K562 (cell line): ENCODE data around the gene SLCO6A1. TPM values are rescaled to one million over a fixed set of nuclear protein-coding genes. Genes with fewer than 3 reads are reported as not detected.

Source experiments
- ATAC-seq: fragments of 200-7000 bp; cut with Tn5 transposase; 3 replicates; pipeline ENCODE4 v1.9.1; 2020; ENCODE audit warnings: moderate library complexity
- BruUV-seq: library from RNA; stranded (reverse); fragments of 400-500 nt; replicated peaks from 2 replicates; lab custom pipeline; 2021; lab: Mats Ljungman, UMichigan
- CTCF ChIA-PET: fragments of 300-600 bp; formaldehyde crosslinking; extraction: SDS; loops from one replicate; lab custom pipeline; 2021; ENCODE audit warnings: low intra/inter-chr PET ratio; lab: Yijun Ruan, JAX
- POLR2A ChIA-PET: fragments of 300-600, 350-650 bp; sonication (Branson Sonifier 250); formaldehyde crosslinking; extraction: SDS; loops from one replicate; lab custom pipeline; 2021; ENCODE audit warnings: antibody characterized with exemption, inconsistent platforms; lab: Yijun Ruan, JAX
- DNase-seq, 4 experiments: peaks; one replicate each; pipeline versions ENCODE4 v3.0.0 to v3.0.0-alpha.2; 2011 to 2018; ENCODE audit warnings: low spot score in 3 of 4, mixed read lengths in 3 of 4; ENCODE audit errors: extremely low read depth in 1 of 4
- FAIRE-seq: peaks from 2 replicates; lab custom pipeline; 2011; peaks lifted over from hg19 to GRCh38; lab: Jason Lieb, UNC
- H2AFZ ChIP-seq: 2 replicates; pipeline ENCODE4 v1.6.0; 2011; ENCODE audit warnings: low read depth, low read length, control low read depth, inconsistent platforms
- H3K27ac ChIP-seq: fragments of 200-600 bp; 3 replicates; pipeline ENCODE4 v1.8.0; 2011; ENCODE audit warnings: low read depth, mild to moderate bottlenecking, control low read depth, inconsistent platforms, low read length, moderate library complexity, mixed read lengths; ENCODE audit errors: extremely low read depth
- H3K27me3 ChIP-seq, 2 experiments: fragments of 300-600 bp in 1 of 2; 2 replicates in 1 of 2; 3 replicates in 1 of 2; pipeline versions ENCODE4 v1.6.0 to v1.8.0; 2011; ENCODE audit warnings: inconsistent platforms in 2 of 2, low read length in 2 of 2, mild to moderate bottlenecking in 1 of 2, mixed read lengths in 1 of 2, moderate library complexity in 1 of 2; ENCODE audit not compliant: control insufficient read depth in 2 of 2, insufficient read depth in 2 of 2
- H3K36me3 ChIP-seq: fragments of 300-600 bp; 3 replicates; pipeline ENCODE4 v1.8.0; 2011; ENCODE audit warnings: mild to moderate bottlenecking, low read length, inconsistent platforms; ENCODE audit not compliant: control insufficient read depth, insufficient read depth
- H3K4me1 ChIP-seq, 2 experiments: fragments of 200-600 bp in 1 of 2; replicated peaks in 1 of 2; 2 replicates in 1 of 2; 3 replicates in 1 of 2; pipeline versions ENCODE4 v1.5.1 to v1.8.0; 2011; ENCODE audit warnings: inconsistent platforms in 2 of 2, low read length in 2 of 2, mild to moderate bottlenecking in 1 of 2, mixed read lengths in 1 of 2, moderate library complexity in 1 of 2; ENCODE audit not compliant: control insufficient read depth in 2 of 2, insufficient read depth in 2 of 2
- H3K4me2 ChIP-seq: 2 replicates; pipeline ENCODE4 v1.6.1; 2011; ENCODE audit warnings: low read length, control low read depth, inconsistent platforms, mixed read lengths; ENCODE audit not compliant: insufficient read depth
- H3K4me3 ChIP-seq: fragments of 200-600 bp; sonication (generic), shearing (Covaris generic); 2 replicates; pipeline ENCODE4 v1.5.1; 2016; ENCODE audit warnings: control low read depth, inconsistent platforms
- H3K79me2 ChIP-seq: fragments of 200-600 bp; 3 replicates; pipeline ENCODE4 v1.8.0; 2011; ENCODE audit warnings: low read length, inconsistent platforms; ENCODE audit not compliant: control insufficient read depth, insufficient read depth
- H3K9ac ChIP-seq, 2 experiments: 2 replicates each; pipeline versions ENCODE4 v1.6.0 to v1.6.1; 2011; ENCODE audit warnings: low read depth in 2 of 2, low read length in 2 of 2, control low read depth in 1 of 2, inconsistent platforms in 1 of 2, mild to moderate bottlenecking in 1 of 2, mixed read lengths in 1 of 2; ENCODE audit not compliant: insufficient read depth in 1 of 2
- H3K9me1 ChIP-seq: one replicate; pipeline ENCODE4 v1.6.0; 2011; ENCODE audit warnings: inconsistent platforms, mild to moderate bottlenecking, low read length, moderate library complexity; ENCODE audit not compliant: control insufficient read depth, insufficient read depth
- H3K9me3 ChIP-seq: replicated peaks from 2 replicates; pipeline ENCODE4 v1.5.1; 2011; ENCODE audit warnings: low read depth, low read length, inconsistent platforms; ENCODE audit not compliant: control insufficient read depth, insufficient read depth
- H4K20me1 ChIP-seq: replicated peaks from 2 replicates; pipeline ENCODE4 v1.6.1; 2011; ENCODE audit warnings: low read length, inconsistent platforms, mixed read lengths; ENCODE audit not compliant: control insufficient read depth, insufficient read depth
- ATF7 ChIP-seq: fragments of 450-650 bp; IDR thresholded peaks from 2 replicates; pipeline ENCODE4 v1.7.1; 2014; ENCODE audit warnings: mild to moderate bottlenecking, moderate library complexity
- CHD1 ChIP-seq: fragments of 200-600 bp; sonication (generic); IDR thresholded peaks from one replicate; pipeline ENCODE4 v1.6.1; 2012; ENCODE audit warnings: mild to moderate bottlenecking, moderate library complexity, low read length, inconsistent platforms
- DACH1 ChIP-seq: fragments of 450-650 bp; IDR thresholded peaks from 2 replicates; pipeline ENCODE4 v1.6.1; 2018; ENCODE audit not compliant: partially characterized antibody
- MYNN ChIP-seq, 2 experiments: sonication (generic); formaldehyde crosslinking in 1 of 2; IDR thresholded peaks; 2 replicates each; pipeline versions ENCODE4 v1.5.0 to v1.6.1; 2016 to 2020; ENCODE audit warnings: antibody characterized with exemption in 1 of 2, missing genetic modification reagents in 1 of 2
- POLR2AphosphoS5 ChIP-seq: IDR thresholded peaks from 2 replicates; pipeline ENCODE4 v1.6.1; 2011; ENCODE audit warnings: mild to moderate bottlenecking, low read depth, low read length, moderate library complexity; ENCODE audit not compliant: control insufficient read depth, insufficient read depth
- ZNF121 ChIP-seq: sonication (generic); formaldehyde crosslinking; conservative IDR thresholded peaks from 2 replicates; pipeline ENCODE4 v1.8.0; 2022; ENCODE audit warnings: missing genetic modification reagents
- ZNF232 ChIP-seq: sonication (generic); formaldehyde crosslinking; IDR thresholded peaks from 2 replicates; pipeline ENCODE4 v1.8.0; 2022; ENCODE audit warnings: mild to moderate bottlenecking, missing genetic modification reagents
- ZNF239 ChIP-seq: fragments of 250-450 bp; sonication (Bioruptor Pico); IDR thresholded peaks from 2 replicates; pipeline ENCODE4 v1.4.0; 2020; ENCODE audit warnings: mild to moderate bottlenecking
- ZNF274 ChIP-seq: IDR thresholded peaks from 2 replicates; pipeline ENCODE4 v1.6.1; 2011; ENCODE audit warnings: low read depth, mild to moderate bottlenecking, low read length, moderate library complexity, borderline replicate concordance
- ZNF444 ChIP-seq: fragments of 250-450 bp; sonication (Bioruptor Pico); IDR thresholded peaks from 2 replicates; pipeline ENCODE4 v1.4.0; 2020; ENCODE audit warnings: mild to moderate bottlenecking, moderate library complexity
- ZNF707 ChIP-seq: fragments of 250-450 bp; sonication (Bioruptor Pico); conservative IDR thresholded peaks from 2 replicates; pipeline ENCODE4 v1.8.0; 2022; ENCODE audit warnings: inconsistent platforms, mild to moderate bottlenecking, moderate library complexity
- ZNF830 ChIP-seq: fragments of 250-450 bp; sonication (Bioruptor Pico); IDR thresholded peaks from 2 replicates; pipeline ENCODE4 v1.5.0; 2021; ENCODE audit warnings: mild to moderate bottlenecking
- WGBS: fragments of 100-300 bp; shearing (Covaris generic); methylation state at CpG from one replicate; pipeline ENCODE4 v1.1.6; 2016; ENCODE audit warnings: low coverage, mixed read lengths; ENCODE audit not compliant: insufficient coverage; ENCODE audit errors: missing lambda C conversion rate; 5-methylcytosine and 5-hydroxymethylcytosine counted together
- in situ Hi-C: fragments of 300-500 bp; cut with MboI; formaldehyde crosslinking; loops from 4 replicates; pipeline ENCODE4 v1.15.0; 2018; ENCODE audit warnings: inconsistent platforms, mixed read lengths
- intact Hi-C: fragments of 100-400 bp; cut with micrococcal nuclease; formaldehyde crosslinking; loops from 2 replicates; pipeline ENCODE4 v1.14.2; 2022
- polyA plus RNA-seq, 8 experiments: library from polyadenylated mRNA; depleted of rRNA in 4 of 8; stranded (reverse) in 5 of 8; unstranded in 3 of 8; fragments of >200 nt; fragmentation: Nextera tagmentation in 2 of 8; fragmentation: Illumina TruSeq in 1 of 8; extraction: Ambion mirVana in 2 of 8; extraction: Trizol in 1 of 8; gene quantifications; 2 replicates each; pipeline versions ENCODE4 v1.2.1 to v1.2.3, GENCODE V29; 2011 to 2014; ENCODE audit warnings: inconsistent platforms in 1 of 8, missing spikeins in 1 of 8
- total RNA-seq, 7 experiments: library from RNA; depleted of rRNA in 6 of 7; stranded (reverse); fragments of >200 nt in 6 of 7; fragmentation: Illumina TruSeq in 2 of 7; extraction: Trizol in 2 of 7; gene quantifications; 2 replicates each; pipeline versions ENCODE4 v1.2.1 to v1.2.3, GENCODE V29; 2011 to 2021; ENCODE audit warnings: low replicate concordance in 1 of 7
- TF ChIP-seq, protein P1 (sequence below): fragments of 150-350 bp; conservative IDR thresholded peaks from 2 replicates; pipeline ENCODE4 v1.6.1; 2014; ENCODE audit warnings: low read length
- TF ChIP-seq, protein P2 (sequence below): fragments of 450-650 bp; IDR thresholded peaks from 2 replicates; pipeline ENCODE4 v1.6.1; 2016; ENCODE audit warnings: low read depth, mild to moderate bottlenecking, moderate library complexity

Gene SLCO6A1
- total and polyA plus RNA-seq, 9 of the 15 experiments (the other 6 are each of a cell fraction or from before 2014, with no cell fraction given): 0.04 to 0.20 (median 0.11) TPM; not detected in 6

DNA sequence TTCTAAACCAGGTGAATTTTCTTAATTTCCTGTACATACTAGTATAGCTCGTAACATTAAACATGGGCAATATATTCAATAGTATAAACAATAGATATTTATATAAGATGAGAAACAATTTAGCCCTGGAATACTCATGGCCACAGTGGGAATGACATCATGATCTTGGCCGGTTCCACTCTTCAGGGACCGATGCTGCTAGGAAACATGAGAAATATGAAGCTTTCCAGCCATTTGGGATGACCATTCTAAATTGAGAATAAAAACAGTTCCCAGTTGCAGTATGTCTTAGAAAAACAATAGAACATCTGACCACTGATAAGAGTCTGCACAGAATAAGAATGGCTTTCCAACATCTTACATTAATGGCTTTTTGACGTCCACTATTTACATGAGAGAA, 33.3 kb upstream of the SLCO6A1 start:
- BruUV-seq: no TSS peak

DNA sequence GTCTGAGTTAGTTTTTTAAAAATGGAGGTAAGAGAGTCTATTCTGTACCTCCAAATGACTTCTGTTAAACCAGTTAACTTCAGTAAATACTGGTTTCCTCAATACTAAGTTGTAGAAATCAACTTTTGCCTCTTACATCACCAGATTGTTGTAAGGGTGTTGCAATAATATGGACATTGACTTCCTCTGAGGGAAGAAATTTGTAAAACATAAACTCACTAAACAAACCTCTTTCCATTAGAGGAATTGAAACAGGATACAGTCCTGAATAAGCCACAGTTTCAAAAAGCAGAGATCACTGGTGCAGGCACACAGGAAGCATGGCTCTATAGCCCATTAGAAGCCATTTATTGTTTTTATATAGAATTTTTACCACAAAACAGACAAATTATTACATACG, 32.7 kb upstream of the SLCO6A1 start:
- intact Hi-C loops: no loop called here
- DNase-seq (no peak), FAIRE-seq (no peak)
- 0% methylated on average over 1 of the region's 1 CpG for WGBS
- Histone ChIP-seq H3K27me3 (no peaks in the 10 kb centered on the region), H3K9me1 (no peaks in the 10 kb centered on the region), H2AFZ (no peak overlapping the region), H3K4me1 (no peaks in the 10 kb centered on the region)
- POLR2A ChIA-PET: no interaction called here
- in situ Hi-C loops: loop anchor here (10.0 to 25.0 kb wide), 2 partner anchors 693 to 956 kb away; no protein-coding TSS in a partner anchor
- no peak for TF ChIP-seq CHD1
- no peak for TF ChIP-seq ZNF444 (CRISPR knock-in tag)
- TF ChIP-seq, protein P1, sequence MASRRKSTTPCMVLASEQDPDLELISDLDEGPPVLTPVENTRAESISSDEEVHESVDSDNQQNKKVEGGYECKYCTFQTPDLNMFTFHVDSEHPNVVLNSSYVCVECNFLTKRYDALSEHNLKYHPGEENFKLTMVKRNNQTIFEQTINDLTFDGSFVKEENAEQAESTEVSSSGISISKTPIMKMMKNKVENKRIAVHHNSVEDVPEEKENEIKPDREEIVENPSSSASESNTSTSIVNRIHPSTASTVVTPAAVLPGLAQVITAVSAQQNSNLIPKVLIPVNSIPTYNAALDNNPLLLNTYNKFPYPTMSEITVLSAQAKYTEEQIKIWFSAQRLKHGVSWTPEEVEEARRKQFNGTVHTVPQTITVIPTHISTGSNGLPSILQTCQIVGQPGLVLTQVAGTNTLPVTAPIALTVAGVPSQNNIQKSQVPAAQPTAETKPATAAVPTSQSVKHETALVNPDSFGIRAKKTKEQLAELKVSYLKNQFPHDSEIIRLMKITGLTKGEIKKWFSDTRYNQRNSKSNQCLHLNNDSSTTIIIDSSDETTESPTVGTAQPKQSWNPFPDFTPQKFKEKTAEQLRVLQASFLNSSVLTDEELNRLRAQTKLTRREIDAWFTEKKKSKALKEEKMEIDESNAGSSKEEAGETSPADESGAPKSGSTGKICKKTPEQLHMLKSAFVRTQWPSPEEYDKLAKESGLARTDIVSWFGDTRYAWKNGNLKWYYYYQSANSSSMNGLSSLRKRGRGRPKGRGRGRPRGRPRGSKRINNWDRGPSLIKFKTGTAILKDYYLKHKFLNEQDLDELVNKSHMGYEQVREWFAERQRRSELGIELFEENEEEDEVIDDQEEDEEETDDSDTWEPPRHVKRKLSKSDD: no peak
- TF ChIP-seq DACH1: no peak
- TF ChIP-seq, all 486 proteins: peak for 0
- Histone ChIP-seq H3K27ac (no peak overlapping the region), H3K36me3 (no peaks in the 10 kb centered on the region), H3K9ac (no peak overlapping the region), H3K79me2 (no peaks in the 10 kb centered on the region), H3K4me3 (no peak overlapping the region), H3K9me3 (no peaks in the 10 kb centered on the region), H4K20me1 (no peaks in the 10 kb centered on the region), H3K4me2 (no peak overlapping the region)
- CTCF ChIA-PET: no interaction called here
- no TSS peak for BruUV-seq
- no peak for ATAC-seq

More for the DNA sequence above, 33.3 kb upstream of the SLCO6A1 start:
- intact Hi-C loops (no loop called here), in situ Hi-C loops (loop anchor here (10.0 to 25.0 kb wide), 2 partner anchors 693 to 955 kb away; no protein-coding TSS in a partner anchor)
- POLR2A ChIA-PET: no interaction called here
- H3K9ac ChIP-seq: no peak overlapping the region
- TF ChIP-seq ZNF239: no peak
- no peak for TF ChIP-seq ZNF274
- no peak for TF ChIP-seq MYNN (IDR thresholded peaks at IDR 0.05)
- TF ChIP-seq MYNN (CRISPR knock-in tag; IDR thresholded peaks at IDR 0.05): no peak
- TF ChIP-seq ZNF830 (CRISPR knock-in tag): no peak
- no peak for TF ChIP-seq ZNF232 (CRISPR knock-in tag)
- no peak for TF ChIP-seq ZNF707 (CRISPR knock-in tag)
- no peak for TF ChIP-seq ZNF121 (CRISPR knock-in tag)
- TF ChIP-seq, protein P2, sequence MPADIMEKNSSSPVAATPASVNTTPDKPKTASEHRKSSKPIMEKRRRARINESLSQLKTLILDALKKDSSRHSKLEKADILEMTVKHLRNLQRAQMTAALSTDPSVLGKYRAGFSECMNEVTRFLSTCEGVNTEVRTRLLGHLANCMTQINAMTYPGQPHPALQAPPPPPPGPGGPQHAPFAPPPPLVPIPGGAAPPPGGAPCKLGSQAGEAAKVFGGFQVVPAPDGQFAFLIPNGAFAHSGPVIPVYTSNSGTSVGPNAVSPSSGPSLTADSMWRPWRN: no peak
- TF ChIP-seq ATF7: no peak
- no peak for TF ChIP-seq POLR2AphosphoS5
- TF ChIP-seq, all 486 proteins: peak for 0
- Histone ChIP-seq H3K4me3 (no peak overlapping the region), H3K4me1 (no peaks in the 10 kb centered on the region), H3K9me3 (no peaks in the 10 kb centered on the region), H3K9me1 (no peaks in the 10 kb centered on the region), H3K27ac (no peak overlapping the region), H2AFZ (no peak overlapping the region), H3K36me3 (no peaks in the 10 kb centered on the region), H3K79me2 (no peaks in the 10 kb centered on the region), H3K4me2 (no peak overlapping the region), H3K27me3 (no peaks in the 10 kb centered on the region), H4K20me1 (no peaks in the 10 kb centered on the region)
- ATAC-seq: no peak
- CTCF ChIA-PET: no interaction called here
- 2% methylated on average over 4 of the region's 4 CpGs for WGBS
- no peak for FAIRE-seq
- DNase-seq: no peak
